Kidney epithelial cell (primary cell): Measurements from ENCODE around the gene NCR2. TPM values are rescaled to one million over a fixed set of nuclear protein-coding genes. Genes with fewer than 3 reads are reported as not detected.

Source experiments
- DNase-seq: peaks from one replicate; pipeline ENCODE4 v3.0.0-alpha.2; 2010; ENCODE audit warnings: low read depth
- H3K27me3 ChIP-seq: 2 replicates; pipeline ENCODE4 v1.6.0; 2011; ENCODE audit warnings: low read length; ENCODE audit not compliant: control insufficient read depth, insufficient read depth
- H3K36me3 ChIP-seq: 2 replicates; pipeline ENCODE4 v1.5.1; 2011; ENCODE audit warnings: low read length; ENCODE audit not compliant: control insufficient read depth, insufficient read depth
- H3K4me3 ChIP-seq: 2 replicates; pipeline ENCODE4 v1.5.1; 2011; ENCODE audit warnings: low read depth, mild to moderate bottlenecking, control low read depth, low read length
- CTCF ChIP-seq: IDR thresholded peaks from 2 replicates; pipeline ENCODE4 v1.5.1; 2011; ENCODE audit warnings: mild to moderate bottlenecking, moderate library complexity, low read length, control low read depth, inconsistent platforms; ENCODE audit not compliant: insufficient read depth, poor library complexity, severe bottlenecking
- total RNA-seq: library from RNA; depleted of rRNA; stranded (reverse); fragments of >200 nt; gene quantifications from 2 replicates; pipeline ENCODE4 v1.2.3, GENCODE V29; 2015

Gene NCR2
- total RNA-seq, 1 donor from 2014 or later = not detected

- no peak for DNase-seq
- Histone ChIP-seq H3K4me3 (no peak overlapping the region), H3K27me3 (peaks cover 21% of the 10 kb centered on the region), H3K36me3 (no peaks in the 10 kb centered on the region)
- TF ChIP-seq CTCF = no peak
These were observed 2.3 kb upstream of the NCR2 start for GRCh38 chr6:41332842-41333736.

DNA sequence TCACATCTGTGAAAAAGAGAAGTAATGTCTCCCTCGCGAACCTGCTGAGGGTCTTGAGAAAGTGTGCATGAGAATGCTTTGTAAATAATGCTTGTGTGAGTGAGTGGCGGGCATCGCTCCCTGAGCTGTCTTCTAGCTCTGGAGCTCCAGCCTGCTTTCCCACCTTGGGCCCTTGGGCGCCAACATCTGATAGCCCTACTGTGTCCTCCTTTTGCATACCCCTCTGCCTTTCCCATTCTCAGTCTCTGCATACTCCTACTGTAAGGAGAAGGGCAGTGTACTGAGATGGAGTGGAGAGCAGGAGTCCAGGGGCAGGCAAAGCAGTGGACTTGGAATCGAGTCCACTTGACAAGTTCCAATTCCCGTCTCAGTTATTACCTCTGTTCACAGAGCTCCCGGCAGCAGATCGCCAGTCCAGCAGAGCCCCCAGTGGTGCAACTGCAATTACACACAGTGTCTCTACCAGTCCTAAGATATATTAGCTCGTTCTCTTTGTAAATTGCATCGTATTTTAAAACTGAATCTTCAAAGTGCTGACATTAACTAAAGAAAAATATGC, 847 bp upstream of the NCR2 start:
- Histone ChIP-seq H3K36me3 (no peaks in the 10 kb centered on the region), H3K4me3 (no peak overlapping the region), H3K27me3 (peaks cover 17% of the 10 kb centered on the region)
- TF ChIP-seq CTCF = no peak
- no peak for DNase-seq

- DNase-seq = no peak
- peaks cover 17% of the 10 kb centered on the region for H3K27me3 ChIP-seq
- no peak overlapping the region for H3K4me3 ChIP-seq
- H3K36me3 ChIP-seq = no peaks in the 10 kb centered on the region
- TF ChIP-seq CTCF = no peak
These were observed 535 bp downstream of the NCR2 start for GRCh38 chr6:41335943-41336342.

DNA sequence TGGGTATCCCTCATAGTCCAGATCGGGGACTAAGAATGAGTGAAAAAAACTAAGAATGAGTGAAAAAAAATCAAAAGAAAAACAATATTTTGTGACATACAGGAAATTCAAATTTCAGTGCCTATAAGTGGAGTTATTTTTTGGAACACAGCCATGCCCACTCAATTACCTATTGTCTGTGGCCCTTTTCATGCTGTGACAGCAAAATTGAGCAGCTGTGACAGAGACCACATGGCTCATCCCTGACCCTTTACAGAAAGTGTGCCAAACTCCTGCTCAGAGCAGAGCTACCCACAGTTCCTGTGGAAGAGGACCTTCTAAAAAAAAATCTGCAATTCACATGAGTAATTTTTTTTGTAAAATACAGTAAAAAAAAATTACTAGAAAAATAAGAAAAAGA, 1.4 kb downstream of the NCR2 start:
- DNase-seq = no peak
- no peaks in the 10 kb centered on the region for H3K36me3 ChIP-seq
- peaks cover 17% of the 10 kb centered on the region for H3K27me3 ChIP-seq
- no peak overlapping the region for H3K4me3 ChIP-seq
- no peak for TF ChIP-seq CTCF

- Histone ChIP-seq H3K4me3 (no peak overlapping the region), H3K36me3 (no peaks in the 10 kb centered on the region), H3K27me3 (peaks cover 15% of the 10 kb centered on the region)
- TF ChIP-seq CTCF = no peak
- DNase-seq = no peak
These were observed 2.3 kb downstream of the NCR2 start for GRCh38 chr6:41337709-41338108.
